Measurements from ENCODE around the gene PEAK1.

DNA sequence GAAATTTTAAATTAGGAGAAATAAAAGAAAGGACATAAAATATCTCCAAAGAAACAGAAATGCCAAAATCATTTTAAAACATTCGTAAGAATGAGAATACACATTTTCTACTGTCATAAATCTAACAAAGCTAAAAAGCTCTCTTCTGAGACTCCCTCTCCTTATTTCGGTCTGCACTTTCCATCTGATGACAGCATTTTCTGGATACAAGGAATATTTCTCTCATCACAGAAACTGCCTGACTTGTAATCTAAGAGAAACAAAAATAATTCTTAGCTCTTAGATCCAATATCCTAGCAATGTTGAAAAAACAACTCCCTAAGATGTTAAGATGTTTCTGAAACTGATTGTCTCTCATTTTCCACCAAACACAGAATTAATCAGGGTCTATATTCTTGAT lies 93.5 kb downstream of the PEAK1 start:
- TF ChIP-seq, protein P1, sequence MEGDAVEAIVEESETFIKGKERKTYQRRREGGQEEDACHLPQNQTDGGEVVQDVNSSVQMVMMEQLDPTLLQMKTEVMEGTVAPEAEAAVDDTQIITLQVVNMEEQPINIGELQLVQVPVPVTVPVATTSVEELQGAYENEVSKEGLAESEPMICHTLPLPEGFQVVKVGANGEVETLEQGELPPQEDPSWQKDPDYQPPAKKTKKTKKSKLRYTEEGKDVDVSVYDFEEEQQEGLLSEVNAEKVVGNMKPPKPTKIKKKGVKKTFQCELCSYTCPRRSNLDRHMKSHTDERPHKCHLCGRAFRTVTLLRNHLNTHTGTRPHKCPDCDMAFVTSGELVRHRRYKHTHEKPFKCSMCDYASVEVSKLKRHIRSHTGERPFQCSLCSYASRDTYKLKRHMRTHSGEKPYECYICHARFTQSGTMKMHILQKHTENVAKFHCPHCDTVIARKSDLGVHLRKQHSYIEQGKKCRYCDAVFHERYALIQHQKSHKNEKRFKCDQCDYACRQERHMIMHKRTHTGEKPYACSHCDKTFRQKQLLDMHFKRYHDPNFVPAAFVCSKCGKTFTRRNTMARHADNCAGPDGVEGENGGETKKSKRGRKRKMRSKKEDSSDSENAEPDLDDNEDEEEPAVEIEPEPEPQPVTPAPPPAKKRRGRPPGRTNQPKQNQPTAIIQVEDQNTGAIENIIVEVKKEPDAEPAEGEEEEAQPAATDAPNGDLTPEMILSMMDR (IDR thresholded peaks at IDR 0.05; ENCODE audit: insufficient read depth, low read length) = no peak
- TF ChIP-seq POLR2AphosphoS5 (IDR thresholded peaks at IDR 0.05; ENCODE audit: low read depth) = no peak
- TF ChIP-seq, protein P2, sequence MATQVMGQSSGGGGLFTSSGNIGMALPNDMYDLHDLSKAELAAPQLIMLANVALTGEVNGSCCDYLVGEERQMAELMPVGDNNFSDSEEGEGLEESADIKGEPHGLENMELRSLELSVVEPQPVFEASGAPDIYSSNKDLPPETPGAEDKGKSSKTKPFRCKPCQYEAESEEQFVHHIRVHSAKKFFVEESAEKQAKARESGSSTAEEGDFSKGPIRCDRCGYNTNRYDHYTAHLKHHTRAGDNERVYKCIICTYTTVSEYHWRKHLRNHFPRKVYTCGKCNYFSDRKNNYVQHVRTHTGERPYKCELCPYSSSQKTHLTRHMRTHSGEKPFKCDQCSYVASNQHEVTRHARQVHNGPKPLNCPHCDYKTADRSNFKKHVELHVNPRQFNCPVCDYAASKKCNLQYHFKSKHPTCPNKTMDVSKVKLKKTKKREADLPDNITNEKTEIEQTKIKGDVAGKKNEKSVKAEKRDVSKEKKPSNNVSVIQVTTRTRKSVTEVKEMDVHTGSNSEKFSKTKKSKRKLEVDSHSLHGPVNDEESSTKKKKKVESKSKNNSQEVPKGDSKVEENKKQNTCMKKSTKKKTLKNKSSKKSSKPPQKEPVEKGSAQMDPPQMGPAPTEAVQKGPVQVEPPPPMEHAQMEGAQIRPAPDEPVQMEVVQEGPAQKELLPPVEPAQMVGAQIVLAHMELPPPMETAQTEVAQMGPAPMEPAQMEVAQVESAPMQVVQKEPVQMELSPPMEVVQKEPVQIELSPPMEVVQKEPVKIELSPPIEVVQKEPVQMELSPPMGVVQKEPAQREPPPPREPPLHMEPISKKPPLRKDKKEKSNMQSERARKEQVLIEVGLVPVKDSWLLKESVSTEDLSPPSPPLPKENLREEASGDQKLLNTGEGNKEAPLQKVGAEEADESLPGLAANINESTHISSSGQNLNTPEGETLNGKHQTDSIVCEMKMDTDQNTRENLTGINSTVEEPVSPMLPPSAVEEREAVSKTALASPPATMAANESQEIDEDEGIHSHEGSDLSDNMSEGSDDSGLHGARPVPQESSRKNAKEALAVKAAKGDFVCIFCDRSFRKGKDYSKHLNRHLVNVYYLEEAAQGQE (IDR thresholded peaks at IDR 0.05; ENCODE audit: insufficient replicate concordance, low read depth) = no peak
